D341Med (cell line): ENCODE data around the gene SH2D3A.
A peak's percentile ranks its signal among the peaks of the same experiment; 100 is the strongest.
"Not testable (repeated sequence)": the region's sequence is repeated elsewhere in the genome, so short reads cannot be mapped to it uniquely, and the experiment has no call there.

Experiments
- DNase-seq: peaks from one replicate; pipeline ENCODE4 v3.0.0; 2012; ENCODE audit warnings: low spot score

SH2D3A gene

GRCh38 chr19:6788896-6789295 is 21.7 kb upstream of the SH2D3A start:
- no peak for DNase-seq

GRCh38 chr19:6787393-6787792 is 20.2 kb upstream of the SH2D3A start:
- no peak for DNase-seq

GRCh38 chr19:6779206-6779605 is 12.0 kb upstream of the SH2D3A start:
- DNase-seq, result no peak

- no peak for DNase-seq
These were observed 11.2 kb upstream of the SH2D3A start for GRCh38 chr19:6778386-6778785.

GRCh38 chr19:6777434-6777833 is 10.2 kb upstream of the SH2D3A start:
- DNase-seq, result no peak

- DNase-seq, result no peak
These were observed 9.8 kb upstream of the SH2D3A start for GRCh38 chr19:6776999-6777398.

- not testable (repeated sequence) for DNase-seq
These were observed 8.8 kb upstream of the SH2D3A start for GRCh38 chr19:6776045-6776444.

- peak; percentile 83 for DNase-seq
These were observed 7.8 kb upstream of the SH2D3A start for GRCh38 chr19:6774821-6775707.

- peak; percentile 59 for DNase-seq
These were observed 6.2 kb upstream of the SH2D3A start for GRCh38 chr19:6773323-6773931.

GRCh38 chr19:6772866-6773322 is 5.7 kb upstream of the SH2D3A start:
- no peak for DNase-seq

- no peak for DNase-seq
These were observed 5.0 kb upstream of the SH2D3A start, which contains the start of gene VAV1 for GRCh38 chr19:6772028-6772865. VAV1 (plus strand) TSS chr19:6772708; CDS start chr19:6772808, 100 bp downstream.

- not testable (repeated sequence) for DNase-seq
These were observed 4.4 kb upstream of the SH2D3A start for GRCh38 chr19:6771648-6772027.

- DNase-seq, result no peak
These were observed 1.9 kb upstream of the SH2D3A start for GRCh38 chr19:6769006-6769619.

- no peak for DNase-seq
These were observed 1.1 kb upstream of the SH2D3A start for GRCh38 chr19:6768236-6768785.

GRCh38 chr19:6767081-6767356 is 216 bp downstream of the SH2D3A start:
- no peak for DNase-seq

- DNase-seq, result no peak
These were observed 716 bp downstream of the SH2D3A start for GRCh38 chr19:6766357-6767080.

GRCh38 chr19:6765738-6766356 is 1.4 kb downstream of the SH2D3A start:
- DNase-seq, result no peak

GRCh38 chr19:6762253-6762797 is 4.9 kb downstream of the SH2D3A start:
- not testable (repeated sequence) for DNase-seq

GRCh38 chr19:6761053-6761676 is 6.1 kb downstream of the SH2D3A start:
- peak; percentile 59 for DNase-seq

- no peak for DNase-seq
These were observed 6.6 kb downstream of the SH2D3A start for GRCh38 chr19:6760606-6761005.
